SJCRH30 (cell line): ENCODE data around the gene ZNF280D. TPM values are rescaled to one million over a fixed set of nuclear protein-coding genes. Genes with fewer than 3 reads are reported as not detected.
"Not testable (repeated sequence)": the region's sequence is repeated elsewhere in the genome, so short reads cannot be mapped to it uniquely, and the experiment has no call there.

ENCODE experiments used
- DNase-seq, 2 experiments: peaks; one replicate each; pipeline ENCODE4 v3.0.0-alpha.2; 2015 to 2020
- H3K27ac ChIP-seq: fragments of 250-450 bp; sonication (Bioruptor Pico); 2 replicates; pipeline ENCODE4 v1.5.1; 2020; ENCODE audit warnings: mild to moderate bottlenecking, moderate library complexity
- H3K27me3 ChIP-seq: fragments of 250-450 bp; sonication (Bioruptor Pico); 2 replicates; pipeline ENCODE4 v1.5.1; 2020; ENCODE audit warnings: mild to moderate bottlenecking, moderate library complexity
- H3K36me3 ChIP-seq: fragments of 250-450 bp; sonication (Bioruptor Pico); 2 replicates; pipeline ENCODE4 v1.5.1; 2020; ENCODE audit warnings: mild to moderate bottlenecking, moderate library complexity
- H3K4me1 ChIP-seq: fragments of 250-450 bp; sonication (Bioruptor Pico); 2 replicates; pipeline ENCODE4 v1.5.1; 2020; ENCODE audit warnings: mild to moderate bottlenecking, moderate library complexity
- H3K4me3 ChIP-seq: fragments of 250-450 bp; sonication (Bioruptor Pico); 2 replicates; pipeline ENCODE4 v1.5.1; 2020; ENCODE audit warnings: mild to moderate bottlenecking, moderate library complexity
- H3K9me3 ChIP-seq: fragments of 250-450 bp; sonication (Bioruptor Pico); replicated peaks from 2 replicates; pipeline ENCODE4 v1.5.1; 2020; ENCODE audit warnings: mild to moderate bottlenecking, moderate library complexity
- total RNA-seq: library from RNA; depleted of rRNA; stranded (reverse); fragments of >200 nt; shearing (Covaris generic); gene quantifications from 2 replicates; pipeline ENCODE4 v1.2.3, GENCODE V29; 2014

Gene ZNF280D
- total RNA-seq, 1 experiment from 2014 or later = 15.9 TPM

- H3K27me3 ChIP-seq = no peaks in the 10 kb centered on the region
- no peaks in the 10 kb centered on the region for H3K36me3 ChIP-seq
- H3K9me3 ChIP-seq = no peaks in the 10 kb centered on the region
- H3K27ac ChIP-seq = no peak overlapping the region
- H3K4me3 ChIP-seq = no peak overlapping the region
- no peak for DNase-seq
- no peaks in the 10 kb centered on the region for H3K4me1 ChIP-seq
Measured at GRCh38 chr15:56715220-56715619, 18.1 kb downstream of the ZNF280D start.

DNA sequence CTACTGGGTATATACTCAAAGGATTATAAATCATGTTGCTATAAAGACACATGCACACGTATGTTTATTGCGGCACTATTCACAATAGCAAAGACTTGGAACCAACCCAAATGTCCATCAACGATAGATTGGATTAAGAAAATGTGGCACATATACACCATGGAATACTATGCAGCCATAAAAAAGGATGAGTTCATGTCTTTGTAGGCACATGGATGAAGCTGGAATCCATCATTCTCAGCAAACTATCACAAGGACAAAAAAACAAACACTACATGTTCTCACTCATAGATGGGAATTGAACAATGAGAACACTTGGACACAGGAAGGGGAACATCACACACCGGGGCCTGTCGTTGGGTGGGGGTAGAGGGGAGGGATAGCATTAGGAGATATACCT is 23.8 kb downstream of the ZNF280D start:
- not testable (repeated sequence) for H3K4me1 ChIP-seq, H3K36me3 ChIP-seq, H3K27me3 ChIP-seq, DNase-seq, H3K9me3 ChIP-seq, H3K4me3 ChIP-seq, H3K27ac ChIP-seq

DNA sequence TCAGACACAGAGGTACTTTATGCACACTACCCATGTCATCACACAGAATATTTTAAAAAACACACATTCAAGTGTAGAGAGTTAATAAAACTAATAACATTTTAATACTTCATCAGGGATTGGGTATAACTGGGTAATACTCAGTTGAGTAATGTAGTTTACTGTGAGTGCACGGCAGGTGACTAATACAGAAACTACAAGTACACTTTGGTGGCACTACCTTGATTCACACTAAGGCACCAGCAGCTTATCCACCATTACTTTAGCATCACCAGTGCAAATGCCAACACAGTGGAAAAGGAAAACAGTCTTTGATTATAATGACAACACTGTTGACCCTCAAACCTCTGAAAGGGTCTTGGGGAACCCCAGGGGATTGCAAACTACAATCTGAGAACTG is 33.6 kb downstream of the ZNF280D start:
- Histone ChIP-seq H3K27me3 (no peaks in the 10 kb centered on the region), H3K36me3 (peaks cover 17% of the 10 kb centered on the region), H3K4me1 (no peaks in the 10 kb centered on the region), H3K9me3 (no peaks in the 10 kb centered on the region), H3K4me3 (no peak overlapping the region), H3K27ac (no peak overlapping the region)
- DNase-seq = no peak

- Histone ChIP-seq H3K4me3 (no peak overlapping the region), H3K4me1 (no peaks in the 10 kb centered on the region), H3K36me3 (peaks cover 10% of the 10 kb centered on the region), H3K9me3 (no peaks in the 10 kb centered on the region), H3K27ac (no peak overlapping the region), H3K27me3 (no peaks in the 10 kb centered on the region)
- no peak for DNase-seq
Measured at GRCh38 chr15:56698270-56698669, 35.0 kb downstream of the ZNF280D start.

GRCh38 chr15:56693761-56694160 is 39.5 kb downstream of the ZNF280D start:
- Histone ChIP-seq H3K4me3 (no peak overlapping the region), H3K27me3 (no peaks in the 10 kb centered on the region), H3K9me3 (no peaks in the 10 kb centered on the region), H3K36me3 (peaks cover 3% of the 10 kb centered on the region; the same call in 1 of the 2 replicates), H3K4me1 (no peaks in the 10 kb centered on the region), H3K27ac (no peak overlapping the region)
- no peak for DNase-seq

DNA sequence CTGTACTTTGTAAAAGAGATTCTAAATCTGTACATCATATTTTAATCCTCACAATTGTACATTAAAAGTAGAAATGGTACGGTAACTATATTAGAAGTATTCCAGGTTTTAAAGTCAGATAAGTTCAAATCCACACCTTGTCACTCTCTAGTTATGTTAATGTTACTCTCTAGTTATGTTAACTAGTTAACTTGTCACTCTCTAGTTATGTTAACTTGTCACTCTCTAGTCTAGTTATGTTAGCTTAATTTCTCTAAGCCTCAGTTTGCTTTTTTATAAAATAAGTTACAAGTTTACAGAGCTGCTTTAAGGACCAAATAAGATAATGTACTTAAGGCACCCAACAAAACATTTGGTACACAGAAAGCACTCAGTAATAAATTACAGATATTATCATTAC is 42.6 kb downstream of the ZNF280D start:
- Histone ChIP-seq H3K4me1 (no peaks in the 10 kb centered on the region), H3K36me3 (peaks cover 3% of the 10 kb centered on the region; the same call in 1 of the 2 replicates), H3K27me3 (no peaks in the 10 kb centered on the region), H3K27ac (no peak overlapping the region), H3K4me3 (no peak overlapping the region), H3K9me3 (no peaks in the 10 kb centered on the region)
- no peak for DNase-seq

DNA sequence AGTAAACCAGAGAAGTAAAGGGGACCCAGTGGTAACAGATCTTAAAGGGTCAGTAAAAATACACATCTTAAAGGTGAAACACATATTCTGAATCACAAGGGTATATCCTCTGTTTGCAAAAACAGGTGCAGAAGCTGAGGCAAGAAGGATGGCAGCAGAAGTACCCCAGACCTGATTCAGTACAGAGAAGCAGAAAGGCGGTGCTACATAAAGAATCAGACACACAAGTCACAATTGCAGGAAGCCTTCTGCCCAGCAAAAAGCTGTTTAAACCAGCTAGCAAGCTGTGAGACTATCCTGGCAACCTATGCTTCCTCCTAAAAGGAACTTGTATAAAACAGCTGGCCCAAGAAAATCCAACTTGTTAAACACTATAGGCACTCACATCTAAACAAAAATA is 49.4 kb downstream of the ZNF280D start:
- H3K4me1 ChIP-seq = no peaks in the 10 kb centered on the region
- H3K27me3 ChIP-seq = no peaks in the 10 kb centered on the region
- H3K9me3 ChIP-seq = no peaks in the 10 kb centered on the region
- no peak overlapping the region for H3K27ac ChIP-seq
- no peak for DNase-seq
- H3K4me3 ChIP-seq = no peak overlapping the region
- H3K36me3 ChIP-seq = peaks cover under 1% of the 10 kb centered on the region; the same call in 1 of the 2 replicates

- no peaks in the 10 kb centered on the region; the same call in 1 of the 2 replicates for H3K36me3 ChIP-seq
- H3K27ac ChIP-seq = no peak overlapping the region
- no peak for DNase-seq
- H3K9me3 ChIP-seq = no peaks in the 10 kb centered on the region
- no peaks in the 10 kb centered on the region for H3K4me1 ChIP-seq
- H3K4me3 ChIP-seq = no peak overlapping the region
- no peaks in the 10 kb centered on the region for H3K27me3 ChIP-seq
Measured at GRCh38 chr15:56681113-56681512, 52.2 kb downstream of the ZNF280D start.

- DNase-seq = no peak
- no peak overlapping the region for H3K27ac ChIP-seq
- no peaks in the 10 kb centered on the region; the same call in 1 of the 2 replicates for H3K36me3 ChIP-seq
- H3K4me1 ChIP-seq = no peaks in the 10 kb centered on the region
- no peaks in the 10 kb centered on the region for H3K9me3 ChIP-seq
- H3K4me3 ChIP-seq = no peak overlapping the region
- no peaks in the 10 kb centered on the region for H3K27me3 ChIP-seq
Measured at GRCh38 chr15:56679225-56679624, 54.1 kb downstream of the ZNF280D start.

DNA sequence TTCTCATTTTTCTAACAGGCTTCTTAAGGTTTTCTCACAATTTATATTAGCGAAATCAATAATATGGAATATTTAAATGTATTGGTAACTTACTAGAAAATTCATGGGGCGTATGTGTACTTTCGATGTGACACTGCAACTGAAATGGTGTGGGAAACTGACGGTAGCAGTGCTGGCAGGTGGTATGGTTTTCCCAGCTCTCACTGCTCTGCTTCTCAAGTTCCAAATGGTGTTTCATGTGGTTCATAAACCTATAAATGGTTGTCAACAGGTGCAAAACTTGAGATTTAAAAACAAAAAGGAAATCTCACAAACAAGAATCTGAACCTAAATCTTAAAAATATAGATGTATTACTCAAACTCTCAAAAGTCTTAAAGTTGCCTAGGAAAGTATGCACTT is 54.7 kb downstream of the ZNF280D start:
- Histone ChIP-seq H3K4me1 (no peaks in the 10 kb centered on the region), H3K36me3 (no peaks in the 10 kb centered on the region; the same call in 1 of the 2 replicates), H3K27ac (no peak overlapping the region), H3K9me3 (no peaks in the 10 kb centered on the region), H3K4me3 (no peak overlapping the region), H3K27me3 (no peaks in the 10 kb centered on the region)
- peak in 1 of 2 experiments; percentile 28 for DNase-seq

DNA sequence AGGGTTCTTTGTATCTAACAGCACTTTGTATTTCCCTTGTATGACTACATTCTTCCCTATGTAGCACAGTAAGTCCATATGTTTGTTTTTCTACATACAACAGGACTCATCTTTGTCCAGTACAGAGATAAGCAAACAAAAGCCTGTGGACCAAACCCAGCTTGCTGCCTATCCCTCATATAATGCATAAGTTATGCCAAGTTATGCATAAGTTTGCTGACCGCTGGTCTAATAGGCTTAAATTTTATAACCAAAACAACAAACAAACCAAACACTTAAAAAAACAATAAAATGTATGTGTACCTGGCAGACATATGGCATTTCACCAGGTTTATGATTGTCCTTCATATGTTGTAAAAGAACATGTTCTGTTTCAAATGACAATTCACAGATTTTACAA is 56.0 kb downstream of the ZNF280D start:
- H3K36me3 ChIP-seq = no peaks in the 10 kb centered on the region; the same call in 1 of the 2 replicates
- H3K27me3 ChIP-seq = no peaks in the 10 kb centered on the region
- DNase-seq = no peak
- H3K4me3 ChIP-seq = no peak overlapping the region
- H3K4me1 ChIP-seq = no peaks in the 10 kb centered on the region
- no peaks in the 10 kb centered on the region for H3K9me3 ChIP-seq
- no peak overlapping the region for H3K27ac ChIP-seq

DNA sequence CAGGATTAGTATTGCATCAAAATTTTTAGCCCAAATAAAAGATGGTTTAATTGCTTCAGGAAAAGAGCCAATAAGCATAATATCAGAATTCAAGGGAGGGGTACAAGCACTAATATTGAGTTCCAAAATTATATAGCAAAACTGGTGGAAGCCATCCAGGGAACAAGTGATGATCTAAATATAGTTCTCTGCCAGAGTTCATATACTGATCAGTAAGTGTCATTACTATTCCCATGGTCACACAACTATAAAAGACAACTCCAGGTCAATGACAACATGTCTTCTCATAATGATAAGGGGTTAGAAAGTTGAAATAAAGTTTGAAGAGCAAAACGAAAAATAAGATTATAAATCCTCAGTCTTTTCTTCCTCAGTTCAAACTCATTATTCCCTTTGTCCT is 57.4 kb downstream of the ZNF280D start:
- DNase-seq = no peak
- H3K27me3 ChIP-seq = no peaks in the 10 kb centered on the region

DNA sequence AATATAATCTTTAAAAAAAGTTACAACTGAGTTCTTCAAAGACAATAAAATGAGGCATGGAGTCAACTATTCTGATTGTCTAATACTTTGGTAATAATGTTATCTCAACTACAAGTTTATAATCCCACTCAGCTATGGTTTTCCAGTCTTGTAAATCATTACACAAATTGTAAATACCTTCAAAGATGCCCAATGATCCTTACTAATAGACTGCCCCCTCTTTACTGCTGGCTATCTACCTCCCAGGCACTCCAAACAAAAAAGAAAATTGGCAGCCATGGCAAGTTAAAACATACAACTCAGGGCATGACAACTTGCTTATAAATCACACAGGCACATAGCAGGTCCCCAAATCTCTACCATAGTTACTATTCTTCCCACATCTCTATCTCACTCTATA is 58.5 kb downstream of the ZNF280D start:
- Histone ChIP-seq H3K27ac (no peak overlapping the region), H3K4me1 (no peaks in the 10 kb centered on the region), H3K4me3 (no peak overlapping the region), H3K36me3 (no peaks in the 10 kb centered on the region; the same call in 1 of the 2 replicates), H3K9me3 (no peaks in the 10 kb centered on the region), H3K27me3 (no peaks in the 10 kb centered on the region)
- DNase-seq = no peak

More for the DNA sequence above, 57.4 kb downstream of the ZNF280D start:
- H3K36me3 ChIP-seq = no peaks in the 10 kb centered on the region; the same call in 1 of the 2 replicates
- no peak overlapping the region for H3K4me3 ChIP-seq
- H3K4me1 ChIP-seq = no peaks in the 10 kb centered on the region
- no peak overlapping the region for H3K27ac ChIP-seq
- no peaks in the 10 kb centered on the region for H3K9me3 ChIP-seq

- Histone ChIP-seq H3K4me1 (no peaks in the 10 kb centered on the region), H3K9me3 (no peaks in the 10 kb centered on the region), H3K4me3 (no peak overlapping the region), H3K27me3 (no peaks in the 10 kb centered on the region), H3K36me3 (no peaks in the 10 kb centered on the region; the same call in 1 of the 2 replicates), H3K27ac (no peak overlapping the region)
- no peak for DNase-seq
Measured at GRCh38 chr15:56672721-56673120, 60.6 kb downstream of the ZNF280D start.

- no peak overlapping the region for H3K27ac ChIP-seq
- H3K36me3 ChIP-seq = no peaks in the 10 kb centered on the region
Measured at GRCh38 chr15:56667517-56667916, 65.8 kb downstream of the ZNF280D start.

DNA sequence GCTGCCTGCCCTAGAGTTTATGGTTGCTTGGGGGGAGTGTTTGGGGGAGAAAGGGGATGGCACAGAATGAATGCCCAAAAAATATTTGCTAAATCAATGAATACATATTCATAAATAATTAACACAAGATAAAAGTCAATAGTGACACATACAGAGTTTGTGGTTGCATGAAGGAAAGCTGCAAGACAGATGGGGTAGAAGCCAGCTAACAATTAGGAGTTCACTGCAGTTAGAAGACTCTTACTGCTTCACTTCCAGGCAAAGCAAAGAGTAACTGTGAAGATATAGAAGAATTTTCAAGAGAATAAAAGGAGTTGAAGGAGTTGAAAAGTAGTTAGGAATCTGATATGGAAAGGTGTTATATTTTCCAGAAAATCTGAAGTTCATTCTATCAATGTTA is 72.4 kb downstream of the ZNF280D start:
- no peaks in the 10 kb centered on the region for H3K27me3 ChIP-seq
- H3K4me3 ChIP-seq = no peak overlapping the region
- no peak for DNase-seq
- H3K27ac ChIP-seq = no peak overlapping the region
- H3K36me3 ChIP-seq = peaks cover 3% of the 10 kb centered on the region; the same call in 1 of the 2 replicates
- no peaks in the 10 kb centered on the region for H3K4me1 ChIP-seq
- no peaks in the 10 kb centered on the region for H3K9me3 ChIP-seq

More at GRCh38 chr15:56667517-56667916, 65.8 kb downstream of the ZNF280D start:
- Histone ChIP-seq H3K27me3 (no peaks in the 10 kb centered on the region), H3K4me1 (no peaks in the 10 kb centered on the region), H3K4me3 (no peak overlapping the region), H3K9me3 (no peaks in the 10 kb centered on the region)
- no peak for DNase-seq
